ENCODE measurements around the gene VPS37B. TPM values are rescaled to one million over a fixed set of nuclear protein-coding genes. Genes with fewer than 3 reads are reported as not detected.

VPS37B gene
- total RNA-seq, 6 experiments from 2014 or later, result 5.2 to 6.7 (median 6.0) TPM

- Histone ChIP-seq H3K9me3 (no peaks in the 10 kb centered on the region), H3K27me3 (no peaks in the 10 kb centered on the region), H3K4me1 (peaks cover 0 to 71% (median 26%) of the 10 kb centered on the region in 4 donors), H3K36me3 (peaks cover 0 to 5% (median 0%) of the 10 kb centered on the region in 4 donors), H3K27ac (peak overlapping the region in 2 of 3 donors; percentile 60 to 81), H3K4me3 (no peak overlapping the region)
- ATAC-seq (no peak), DNase-seq (peak in 2 of 3 donors; percentile 18 to 52)
- intact Hi-C loops (cut with DNase I), result no loop called here
- TF ChIP-seq, protein P1, sequence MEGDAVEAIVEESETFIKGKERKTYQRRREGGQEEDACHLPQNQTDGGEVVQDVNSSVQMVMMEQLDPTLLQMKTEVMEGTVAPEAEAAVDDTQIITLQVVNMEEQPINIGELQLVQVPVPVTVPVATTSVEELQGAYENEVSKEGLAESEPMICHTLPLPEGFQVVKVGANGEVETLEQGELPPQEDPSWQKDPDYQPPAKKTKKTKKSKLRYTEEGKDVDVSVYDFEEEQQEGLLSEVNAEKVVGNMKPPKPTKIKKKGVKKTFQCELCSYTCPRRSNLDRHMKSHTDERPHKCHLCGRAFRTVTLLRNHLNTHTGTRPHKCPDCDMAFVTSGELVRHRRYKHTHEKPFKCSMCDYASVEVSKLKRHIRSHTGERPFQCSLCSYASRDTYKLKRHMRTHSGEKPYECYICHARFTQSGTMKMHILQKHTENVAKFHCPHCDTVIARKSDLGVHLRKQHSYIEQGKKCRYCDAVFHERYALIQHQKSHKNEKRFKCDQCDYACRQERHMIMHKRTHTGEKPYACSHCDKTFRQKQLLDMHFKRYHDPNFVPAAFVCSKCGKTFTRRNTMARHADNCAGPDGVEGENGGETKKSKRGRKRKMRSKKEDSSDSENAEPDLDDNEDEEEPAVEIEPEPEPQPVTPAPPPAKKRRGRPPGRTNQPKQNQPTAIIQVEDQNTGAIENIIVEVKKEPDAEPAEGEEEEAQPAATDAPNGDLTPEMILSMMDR (IDR thresholded peaks at IDR 0.05), result no peak
- TF ChIP-seq POLR2A (IDR thresholded peaks at IDR 0.05), result no peak
- 61% methylated on average over 10 of the region's 20 CpGs for WGBS (ENCODE audit: insufficient coverage, low coverage, low lambda C conversion rate, missing lambda C conversion rate)
Observed at GRCh38 chr12:122862110-122862634, 33.8 kb downstream of the VPS37B start.

DNA sequence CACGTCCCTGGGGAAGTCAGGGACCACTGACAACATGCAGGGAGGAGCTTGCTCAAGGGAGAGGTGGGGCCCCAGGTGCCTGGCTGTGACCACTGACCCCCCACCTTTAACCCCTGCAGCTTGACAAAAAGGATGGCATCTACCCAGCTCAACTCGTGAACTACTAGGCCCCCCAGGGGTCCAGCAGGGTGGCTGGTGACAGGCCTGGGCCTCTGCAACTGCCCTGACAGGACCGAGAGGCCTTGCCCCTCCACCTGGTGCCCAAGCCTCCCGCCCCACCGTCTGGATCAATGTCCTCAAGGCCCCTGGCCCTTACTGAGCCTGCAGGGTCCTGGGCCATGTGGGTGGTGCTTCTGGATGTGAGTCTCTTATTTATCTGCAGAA, 34.3 kb downstream of the VPS37B start:
- TF ChIP-seq POLR2A (IDR thresholded peaks at IDR 0.05), result no peak
- TF ChIP-seq, protein P1 (IDR thresholded peaks at IDR 0.05), result no peak
- Histone ChIP-seq H3K4me3 (no peak overlapping the region), H3K4me1 (peaks cover 0 to 69% (median 23%) of the 10 kb centered on the region in 4 donors), H3K27ac (peak overlapping the region in 2 of 3 donors; percentile 60 to 81), H3K36me3 (no peaks in the 10 kb centered on the region), H3K9me3 (no peaks in the 10 kb centered on the region), H3K27me3 (no peaks in the 10 kb centered on the region)
- no peak for ATAC-seq
- intact Hi-C loops (cut with DNase I), result loop anchor here in 1 of 2 donors (2.0 kb wide), 1 partner anchor 87 kb away; no protein-coding TSS in a partner anchor
- WGBS (ENCODE audit: insufficient coverage, low coverage, low lambda C conversion rate, missing lambda C conversion rate), result no CpG with 5 or more reads among the region's 5 CpGs
- peak in 1 of 3 donors; percentile 55 for DNase-seq

DNA sequence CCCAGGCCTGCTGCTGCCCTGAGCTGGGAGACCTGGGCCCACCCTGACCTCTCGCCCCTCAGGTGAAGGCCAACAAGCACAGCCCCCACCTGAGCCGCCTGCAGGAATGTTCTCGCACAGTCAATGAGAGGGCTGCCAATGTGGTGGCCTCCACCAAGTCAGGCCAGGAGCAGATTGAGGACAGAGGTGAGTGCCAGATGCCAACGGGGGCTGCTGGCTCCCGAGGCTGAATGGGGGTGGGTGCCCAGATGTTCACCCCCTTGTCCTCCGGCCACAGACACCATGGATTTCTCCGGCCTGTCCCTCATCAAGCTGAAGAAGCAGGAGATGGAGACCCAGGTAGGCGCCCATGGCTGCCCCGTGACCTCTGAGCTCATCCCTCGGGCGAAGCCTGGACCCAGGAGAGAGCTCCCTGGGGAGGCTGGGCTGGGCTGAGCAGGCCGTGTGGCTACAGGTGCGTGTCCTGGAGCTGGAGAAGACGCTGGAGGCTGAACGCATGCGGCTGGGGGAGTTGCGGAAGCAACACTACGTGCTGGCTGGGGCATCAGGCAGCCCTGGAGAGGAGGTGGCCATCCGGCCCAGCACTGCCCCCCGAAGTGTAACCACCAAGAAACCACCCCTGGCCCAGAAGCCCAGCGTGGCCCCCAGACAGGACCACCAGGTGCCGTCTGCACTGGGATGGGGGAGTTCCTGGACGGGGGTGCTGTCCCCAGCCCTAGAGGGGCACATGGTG, 34.9 kb downstream of the VPS37B start:
- ATAC-seq, result peak in 3 of 4 donors; percentile 12 to 31 (median 12)
- no peaks in the 10 kb centered on the region for H3K27me3 ChIP-seq
- H3K9me3 ChIP-seq, result no peaks in the 10 kb centered on the region
- WGBS (ENCODE audit: insufficient coverage, low coverage, low lambda C conversion rate, missing lambda C conversion rate), result 39% methylated on average over 3 of the region's 23 CpGs
- no peak for TF ChIP-seq POLR2A (IDR thresholded peaks at IDR 0.05)
- TF ChIP-seq, protein P1 (IDR thresholded peaks at IDR 0.05), result no peak
- no peak overlapping the region for H3K4me3 ChIP-seq
- peaks cover 0 to 63% (median 21%) of the 10 kb centered on the region in 4 donors for H3K4me1 ChIP-seq
- peak in 1 of 3 donors; percentile 73 for DNase-seq
- H3K36me3 ChIP-seq, result peaks cover 0 to under 1% (median 0%) of the 10 kb centered on the region in 4 donors
- H3K27ac ChIP-seq, result peak overlapping the region in 2 of 3 donors; percentile 57 to 81
- intact Hi-C loops (cut with DNase I), result loop anchor here in 1 of 2 donors (2.0 kb wide), 1 partner anchor 88 kb away; no protein-coding TSS in a partner anchor

GRCh38 chr12:122860040-122860853, 35.7 kb downstream of the VPS37B start:
- Histone ChIP-seq H3K4me3 (no peak overlapping the region), H3K27ac (peak overlapping the region in 2 of 3 donors; percentile 57 to 81), H3K27me3 (no peaks in the 10 kb centered on the region), H3K4me1 (peaks cover 0 to 57% (median 20%) of the 10 kb centered on the region in 4 donors), H3K9me3 (no peaks in the 10 kb centered on the region), H3K36me3 (peaks cover 0 to 6% (median 0%) of the 10 kb centered on the region in 4 donors)
- peak; percentile 82 to 89 (median 89) for DNase-seq
- intact Hi-C loops (cut with DNase I), result loop anchor here in 1 of 2 donors (2.0 kb wide), 1 partner anchor 89 kb away; no protein-coding TSS in a partner anchor
- WGBS (ENCODE audit: insufficient coverage, low coverage, low lambda C conversion rate, missing lambda C conversion rate), result 40% methylated on average over 6 of the region's 28 CpGs
- TF ChIP-seq, protein P1 (IDR thresholded peaks at IDR 0.05), result peak; percentile 84 to 96 (median 84)
- no peak for TF ChIP-seq POLR2A (IDR thresholded peaks at IDR 0.05)
- ATAC-seq, result peak; percentile 61 to 65 (median 64)

All from right lobe of liver (tissue), 6 donors.